ENCODE results near the gene MEI4. TPM values are rescaled to one million over a fixed set of nuclear protein-coding genes. Genes with fewer than 3 reads are reported as not detected.

The MEI4 gene
- total RNA-seq, 1 experiment from 2014 or later: 0.20 TPM

GRCh38 chr6:77620278-77620882 lies 32.5 kb upstream of the MEI4 start:
- Mint-ChIP-seq H3K4me1 (peaks cover 15% of the 10 kb centered on the region), H3K27ac (no peak overlapping the region), H3K27me3 (ENCODE audit: low read depth) (no peaks in the 10 kb centered on the region), H3K36me3 (no peaks in the 10 kb centered on the region), H3K4me3 (no peak overlapping the region), H3K9me3 (no peaks in the 10 kb centered on the region)
- DNase-seq (ENCODE audit: low spot score) (peak; percentile 34), ATAC-seq (peak; percentile 92)
- CTCF ChIA-PET: interaction anchor here (0.6 to 2.1 kb wide), 21 partner anchors 9 to 1190 kb away, joined by 3 to 20 read pairs (median 4); partner anchors contain the start of gene MEI4
- TF ChIP-seq CTCF (IDR thresholded peaks at IDR 0.05) (peak; percentile 40; the same call in 1 of the 2 replicates), ATF2 (CRISPR knock-in tag; IDR thresholded peaks at IDR 0.05; ENCODE audit: borderline replicate concordance, low read depth) (no peak)
- POLR2A ChIA-PET: no interaction called here

GRCh38 chr6:77624515-77624914 lies 28.3 kb upstream of the MEI4 start:
- Mint-ChIP-seq H3K36me3 (no peaks in the 10 kb centered on the region), H3K27ac (no peak overlapping the region)
- POLR2A ChIA-PET: no interaction called here

More at GRCh38 chr6:77624515-77624914, 28.3 kb upstream of the MEI4 start:
- H3K9me3 Mint-ChIP-seq: peaks cover 16% of the 10 kb centered on the region
- no peak for DNase-seq (ENCODE audit: low spot score)
- H3K4me3 Mint-ChIP-seq: no peak overlapping the region
- ATAC-seq: no peak
- no peaks in the 10 kb centered on the region; the same call in 1 of the 2 replicates for H3K27me3 Mint-ChIP-seq (ENCODE audit: low read depth)
- peaks cover 11% of the 10 kb centered on the region for H3K4me1 Mint-ChIP-seq
- TF ChIP-seq NR2C2 (CRISPR knock-in tag; IDR thresholded peaks at IDR 0.05) (no peak), FOXK1 (CRISPR knock-in tag; IDR thresholded peaks at IDR 0.05) (no peak), RORB (CRISPR knock-in tag; IDR thresholded peaks at IDR 0.05) (no peak), NFATC4 (CRISPR knock-in tag; IDR thresholded peaks at IDR 0.05) (no peak), IRF2 (CRISPR knock-in tag; IDR thresholded peaks at IDR 0.05; ENCODE audit: borderline replicate concordance, low read depth) (no peak), ZNF396 (CRISPR knock-in tag; IDR thresholded peaks at IDR 0.05; ENCODE audit: borderline replicate concordance) (no peak), ZNF512 (CRISPR knock-in tag; IDR thresholded peaks at IDR 0.05; ENCODE audit: borderline replicate concordance) (no peak), E2F5 (CRISPR knock-in tag; IDR thresholded peaks at IDR 0.05) (no peak), ZNF121 (CRISPR knock-in tag; IDR thresholded peaks at IDR 0.05) (no peak), IRF1 (CRISPR knock-in tag; IDR thresholded peaks at IDR 0.05) (no peak), AR (CRISPR knock-in tag; IDR thresholded peaks at IDR 0.05) (no peak)
- CTCF ChIA-PET: no interaction called here

All from WTC11 (cell line).